Fibroblast of villous mesenchyme (primary cell): ENCODE results near the gene MAST4. TPM values are rescaled to one million over a fixed set of nuclear protein-coding genes. Genes with fewer than 3 reads are reported as not detected.

Experiments
- DNase-seq: peaks from one replicate; pipeline ENCODE4 v3.0.0-alpha.2; 2010; ENCODE audit warnings: low read depth
- H3K4me3 ChIP-seq: 2 replicates; pipeline ENCODE4 v1.5.1; 2011; ENCODE audit warnings: low read depth, mild to moderate bottlenecking, low read length
- CTCF ChIP-seq: IDR thresholded peaks from 2 replicates; pipeline ENCODE4 v1.5.1; 2012; ENCODE audit warnings: low read depth, mild to moderate bottlenecking, low read length; ENCODE audit not compliant: insufficient read depth
- total RNA-seq: library from RNA; depleted of rRNA; stranded (reverse); fragments of >200 nt; gene quantifications from 2 replicates; pipeline ENCODE4 v1.2.3, GENCODE V29; 2012

Gene MAST4
- total RNA-seq, 1 donor, result 8.2 TPM

DNA sequence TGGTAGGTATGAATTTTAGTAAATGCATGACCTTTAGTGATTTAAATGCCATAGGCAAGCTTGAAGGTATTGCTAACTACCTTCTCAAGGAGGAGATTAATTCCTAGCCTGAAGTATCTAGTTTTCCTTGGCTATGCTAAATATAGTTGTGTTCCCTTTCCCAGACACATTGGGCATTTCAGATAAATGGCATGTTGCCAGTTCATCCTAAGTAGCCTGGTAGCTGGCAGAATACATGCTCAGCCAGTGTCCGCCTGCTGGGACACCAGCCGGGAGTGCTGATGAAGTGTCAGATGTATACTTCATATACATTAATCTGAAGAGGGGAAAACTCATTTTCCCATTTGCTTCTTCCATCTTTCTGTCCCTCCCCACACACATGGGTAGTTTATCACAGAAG, 196.9 kb downstream of the MAST4 start:
- DNase-seq, result no peak
- H3K4me3 ChIP-seq, result no peak overlapping the region
- TF ChIP-seq CTCF, result no peak

DNA sequence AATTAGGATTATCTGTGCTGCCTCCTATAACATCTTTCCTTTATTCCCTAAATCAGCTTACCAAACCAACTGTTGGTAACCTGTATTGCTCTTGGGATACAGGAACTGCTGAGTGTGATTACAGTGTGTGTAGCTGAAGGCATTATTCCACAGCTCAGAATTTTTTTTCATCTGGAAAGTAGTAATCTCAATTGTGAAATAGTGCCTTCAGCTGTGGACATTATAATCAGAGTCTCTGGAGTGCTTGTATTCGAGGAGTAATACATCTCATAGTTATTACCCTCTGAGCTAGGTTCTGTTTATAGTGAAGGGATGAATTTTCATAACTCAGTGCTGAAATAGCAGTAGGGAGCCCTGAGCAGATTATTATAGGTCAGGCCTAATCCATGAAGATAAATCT, 199.5 kb downstream of the MAST4 start:
- no peak overlapping the region for H3K4me3 ChIP-seq
- DNase-seq, result no peak
- TF ChIP-seq CTCF, result no peak

DNA sequence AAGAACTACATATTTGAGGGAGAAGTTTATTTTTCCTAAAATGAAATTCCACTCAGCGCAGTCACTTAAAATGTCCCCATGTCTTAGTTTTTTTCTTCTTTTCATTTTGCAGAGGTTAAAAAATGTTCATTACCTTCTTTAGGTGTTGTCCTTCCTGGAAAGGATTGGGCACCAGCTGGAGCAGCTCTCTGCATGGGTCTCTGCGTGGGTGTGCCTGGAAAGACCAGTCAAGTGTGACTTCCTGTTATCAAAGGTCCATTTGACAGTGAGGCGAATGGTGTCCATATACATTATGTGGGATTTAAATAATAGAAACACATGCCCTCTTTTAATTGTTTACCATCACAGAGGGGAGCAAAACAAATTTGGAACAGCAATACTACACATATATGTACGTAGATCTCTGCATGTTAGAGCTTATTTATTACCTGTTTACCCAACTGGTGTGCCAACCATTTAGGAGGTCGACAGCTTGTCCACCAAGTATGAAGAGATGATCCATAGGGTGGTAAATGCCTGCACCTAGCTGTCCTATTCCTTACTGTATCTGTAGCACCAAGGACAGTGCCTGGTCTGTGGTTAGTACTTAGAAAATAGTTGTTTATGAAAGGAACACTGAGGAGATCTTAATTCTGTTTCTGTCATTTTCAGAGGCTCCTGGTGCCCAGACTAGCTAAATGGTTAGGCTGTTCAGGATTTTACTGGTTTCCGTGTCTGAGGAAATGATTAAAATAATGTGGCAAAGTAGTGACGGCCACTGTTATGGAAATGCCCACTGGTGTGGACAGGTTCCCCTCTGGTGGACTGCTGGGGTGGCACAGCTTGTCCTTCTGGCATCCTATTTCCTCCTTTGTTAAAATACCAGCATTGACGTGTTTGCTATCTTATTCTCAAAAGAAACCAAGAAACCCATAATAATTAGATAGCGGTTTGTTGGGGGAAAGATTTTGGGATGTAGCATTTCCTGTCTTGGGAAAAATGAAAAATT, 200.4 kb downstream of the MAST4 start:
- TF ChIP-seq CTCF, result peak; percentile 30
- DNase-seq, result no peak
- no peak overlapping the region for H3K4me3 ChIP-seq

GRCh38 chr5:66802941-66803340, 206.7 kb downstream of the MAST4 start:
- no peak for DNase-seq
- no peak overlapping the region for H3K4me3 ChIP-seq
- TF ChIP-seq CTCF, result no peak

- DNase-seq, result no peak
- no peak overlapping the region for H3K4me3 ChIP-seq
- no peak for TF ChIP-seq CTCF
Measured at GRCh38 chr5:66805514-66806430, 209.6 kb downstream of the MAST4 start.

DNA sequence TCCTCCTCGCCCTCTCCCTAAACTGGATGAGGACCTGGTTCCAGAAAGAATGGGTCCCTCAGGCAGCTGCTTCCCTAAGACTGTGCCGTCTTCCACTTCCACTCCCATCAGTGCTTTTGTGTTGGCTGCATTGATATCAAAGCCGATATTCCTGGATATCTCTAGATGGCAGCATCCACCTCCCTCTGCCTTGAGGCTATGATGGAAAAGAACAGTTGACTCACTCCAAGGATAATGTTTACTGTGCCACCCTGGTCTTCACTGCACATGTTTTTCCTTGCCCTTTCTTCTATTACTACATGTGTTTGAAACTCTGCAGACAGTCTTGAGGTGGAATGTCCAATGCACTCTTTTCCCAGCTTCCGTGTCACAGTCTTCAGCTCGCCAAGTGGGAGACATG, 211.6 kb downstream of the MAST4 start:
- peak; percentile 38 for TF ChIP-seq CTCF
- peak; percentile 22 for DNase-seq

More for the DNA sequence above, 211.6 kb downstream of the MAST4 start:
- H3K4me3 ChIP-seq, result no peak overlapping the region
